Measurements from ENCODE around the gene ZNF277.

DNA sequence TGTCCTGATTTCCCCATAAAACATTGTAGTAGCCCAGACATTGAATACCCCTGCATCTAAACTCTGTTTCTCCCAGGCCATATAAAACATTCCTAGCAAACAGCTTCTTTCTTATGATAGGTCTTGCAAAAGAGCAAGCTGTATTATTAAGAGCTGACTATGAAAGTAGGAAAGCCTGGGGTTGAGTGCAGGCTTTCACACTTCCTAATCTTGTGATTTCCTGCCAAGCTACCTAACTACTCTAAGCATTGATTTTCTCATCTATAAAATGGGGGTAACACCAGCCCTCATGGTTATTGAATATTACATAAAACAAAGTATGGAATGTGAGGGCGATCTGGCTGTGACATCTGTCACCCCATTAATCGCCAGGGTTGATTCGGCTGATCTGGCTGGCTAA, 81.8 kb downstream of the ZNF277 start:
- no peak for TF ChIP-seq CTCF (IDR thresholded peaks at IDR 0.05)
- TF ChIP-seq POLR2A (IDR thresholded peaks at IDR 0.05) = no peak
- no peak for TF ChIP-seq POLR2AphosphoS5 (IDR thresholded peaks at IDR 0.05)
